Epithelial cell of esophagus (primary cell): ENCODE results near the gene TNRC18.

Source experiments
- DNase-seq: peaks from one replicate; pipeline ENCODE4 v3.0.0; 2010; ENCODE audit warnings: low read depth
- H3K4me3 ChIP-seq: 2 replicates; pipeline ENCODE4 v1.5.1; 2011; ENCODE audit warnings: mild to moderate bottlenecking, low read length, control low read depth
- TF ChIP-seq, protein P1 (sequence below): IDR thresholded peaks from 2 replicates; pipeline ENCODE4 v1.5.1; 2011; ENCODE audit warnings: low read depth, mild to moderate bottlenecking, low read length, control low read depth, inconsistent platforms; ENCODE audit not compliant: insufficient read depth; ENCODE audit errors: missing control alignments

TNRC18 gene

DNA sequence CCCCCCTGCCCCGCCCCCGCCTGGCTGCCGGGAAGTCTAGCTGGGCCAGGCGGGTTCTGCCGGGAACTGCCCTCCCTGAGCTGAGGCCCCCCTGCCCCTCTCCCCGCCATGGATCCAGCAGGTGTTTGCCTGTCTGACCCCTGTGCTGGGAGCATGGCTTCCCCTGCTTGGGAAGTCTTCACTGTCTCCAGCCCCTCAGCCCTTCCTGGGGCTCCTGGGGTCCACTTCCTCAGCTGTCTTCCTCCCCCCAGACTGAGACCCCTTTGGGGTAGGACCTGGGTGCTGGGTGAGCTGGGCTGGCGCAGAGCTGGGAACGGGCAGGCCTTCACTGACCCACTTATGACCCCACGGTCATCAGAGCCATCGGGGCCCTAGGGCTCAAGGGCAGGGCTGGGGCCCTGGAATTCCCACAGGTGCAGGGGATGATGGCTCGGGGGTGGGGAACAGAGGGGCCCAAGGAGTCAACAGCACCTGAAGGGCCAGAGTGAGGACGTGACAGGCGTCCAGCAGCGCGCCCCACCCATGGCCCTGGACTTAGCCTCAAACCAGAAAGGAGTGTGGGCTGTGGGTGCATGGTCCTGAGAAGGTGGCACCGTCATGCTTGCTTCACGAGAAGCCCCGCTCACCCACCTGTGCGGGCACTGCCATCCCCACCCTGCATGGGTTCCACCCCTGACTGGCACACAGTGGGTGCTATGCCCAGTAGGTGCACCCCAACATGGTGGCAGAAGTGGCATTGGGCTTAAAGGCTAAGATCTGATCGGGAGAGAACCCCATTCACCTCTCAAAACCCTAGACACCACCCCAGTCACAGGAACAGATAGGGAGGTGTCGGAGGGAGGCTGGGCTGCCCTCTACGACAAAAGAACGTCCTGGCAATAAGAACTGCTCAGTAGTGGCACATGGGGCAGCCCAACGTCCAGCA lies 16.2 kb upstream of the TNRC18 start:
- TF ChIP-seq, protein P1, sequence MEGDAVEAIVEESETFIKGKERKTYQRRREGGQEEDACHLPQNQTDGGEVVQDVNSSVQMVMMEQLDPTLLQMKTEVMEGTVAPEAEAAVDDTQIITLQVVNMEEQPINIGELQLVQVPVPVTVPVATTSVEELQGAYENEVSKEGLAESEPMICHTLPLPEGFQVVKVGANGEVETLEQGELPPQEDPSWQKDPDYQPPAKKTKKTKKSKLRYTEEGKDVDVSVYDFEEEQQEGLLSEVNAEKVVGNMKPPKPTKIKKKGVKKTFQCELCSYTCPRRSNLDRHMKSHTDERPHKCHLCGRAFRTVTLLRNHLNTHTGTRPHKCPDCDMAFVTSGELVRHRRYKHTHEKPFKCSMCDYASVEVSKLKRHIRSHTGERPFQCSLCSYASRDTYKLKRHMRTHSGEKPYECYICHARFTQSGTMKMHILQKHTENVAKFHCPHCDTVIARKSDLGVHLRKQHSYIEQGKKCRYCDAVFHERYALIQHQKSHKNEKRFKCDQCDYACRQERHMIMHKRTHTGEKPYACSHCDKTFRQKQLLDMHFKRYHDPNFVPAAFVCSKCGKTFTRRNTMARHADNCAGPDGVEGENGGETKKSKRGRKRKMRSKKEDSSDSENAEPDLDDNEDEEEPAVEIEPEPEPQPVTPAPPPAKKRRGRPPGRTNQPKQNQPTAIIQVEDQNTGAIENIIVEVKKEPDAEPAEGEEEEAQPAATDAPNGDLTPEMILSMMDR: no peak
- no peak for DNase-seq
- no peak overlapping the region for H3K4me3 ChIP-seq

DNA sequence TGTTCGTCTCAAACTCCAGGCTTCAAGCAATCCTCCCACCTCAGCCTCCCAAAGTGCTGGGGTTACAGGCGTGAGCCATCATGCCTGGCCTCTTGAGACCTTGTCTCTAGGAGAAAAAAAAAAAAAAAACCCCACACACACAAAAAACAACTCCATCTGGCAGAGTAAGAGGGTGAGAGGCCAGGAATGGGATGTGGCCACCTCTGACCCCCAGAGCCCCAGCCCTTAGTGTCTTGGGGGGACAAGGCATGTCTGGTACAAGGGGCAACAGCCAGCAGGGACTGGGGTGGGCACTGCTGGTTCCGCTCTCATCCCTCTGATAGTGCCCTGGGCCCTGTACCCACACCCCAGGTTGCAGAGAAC lies 15.6 kb upstream of the TNRC18 start:
- no peak overlapping the region for H3K4me3 ChIP-seq
- TF ChIP-seq, protein P1: no peak
- DNase-seq: no peak

DNA sequence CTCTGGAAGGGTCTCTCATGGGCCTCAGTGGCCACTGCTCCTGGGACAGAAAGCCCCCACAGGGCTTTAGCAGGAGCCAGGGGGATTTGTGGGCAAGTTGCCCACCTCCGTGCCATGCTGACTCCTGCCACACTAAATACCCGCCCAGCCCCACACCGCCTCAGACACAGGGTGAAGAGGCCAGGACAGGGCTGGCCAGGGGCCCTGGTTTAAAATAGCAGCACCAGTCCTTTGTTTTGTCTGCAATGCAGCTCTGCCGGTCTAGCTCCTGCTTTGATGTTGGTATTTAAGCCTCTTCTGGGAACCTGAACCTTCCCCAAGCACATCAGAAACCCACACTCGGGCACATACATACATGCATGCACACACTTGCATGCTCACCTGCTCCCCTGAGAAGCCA lies 14.4 kb upstream of the TNRC18 start:
- no peak for DNase-seq
- no peak overlapping the region for H3K4me3 ChIP-seq
- TF ChIP-seq, protein P1: no peak

DNA sequence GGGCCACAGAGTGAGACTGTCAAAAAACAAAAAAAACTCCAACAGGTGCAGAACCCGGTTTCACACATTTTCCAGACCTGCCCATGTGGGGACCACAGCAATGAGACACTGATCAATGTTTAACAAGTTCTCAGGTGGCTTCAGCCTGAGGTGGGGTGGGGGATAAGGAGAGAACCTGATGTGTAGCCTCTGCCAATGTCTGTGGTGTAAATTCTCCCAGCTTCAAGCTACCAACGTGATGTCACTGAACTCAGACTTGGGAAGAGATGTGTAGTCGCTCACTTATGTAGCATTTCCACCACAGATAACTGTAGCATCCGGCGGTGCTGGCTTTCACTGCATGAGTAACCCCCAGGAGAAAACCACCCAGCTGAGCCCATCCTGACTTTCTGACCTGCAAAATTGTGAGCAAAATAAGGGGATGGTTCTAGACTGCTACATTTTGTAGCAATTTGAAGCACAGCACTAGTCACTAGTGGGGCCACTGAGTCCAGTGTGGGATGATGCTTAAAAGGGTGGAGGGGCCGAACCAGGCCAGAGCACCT lies 13.8 kb upstream of the TNRC18 start:
- TF ChIP-seq, protein P1: no peak
- DNase-seq: no peak
- H3K4me3 ChIP-seq: no peak overlapping the region

DNA sequence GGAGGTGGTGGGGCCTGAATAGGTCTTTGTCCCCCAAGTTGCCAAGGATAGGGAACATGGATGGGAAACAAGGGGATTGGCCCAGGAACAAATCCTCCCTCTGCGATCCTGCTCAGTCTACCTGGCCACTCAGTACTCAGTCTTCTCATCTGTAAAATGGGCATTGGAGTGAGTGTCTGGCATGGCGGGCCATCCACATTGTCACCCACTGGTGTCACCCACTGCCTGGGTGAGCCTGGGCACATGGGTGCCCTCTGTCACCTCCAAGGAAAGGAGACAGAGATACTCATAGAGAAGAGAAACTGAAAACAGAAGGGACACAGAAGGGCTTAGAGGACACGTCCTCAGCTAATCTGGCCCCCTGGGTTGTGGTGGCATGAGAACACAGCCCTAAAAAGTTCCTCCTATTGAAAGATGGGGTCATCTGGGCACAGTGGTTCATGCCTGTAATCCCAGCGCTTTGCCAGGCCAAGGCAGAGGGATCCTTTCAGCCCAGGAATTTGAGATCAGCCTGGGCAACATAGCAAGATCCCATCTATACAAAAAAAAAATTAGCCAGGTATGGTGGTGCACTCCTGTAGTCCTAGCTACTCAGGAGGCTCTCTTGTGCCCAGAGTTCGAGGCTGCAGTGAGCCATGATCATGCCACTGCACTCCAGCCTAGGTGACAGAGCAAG lies 12.5 kb upstream of the TNRC18 start:
- H3K4me3 ChIP-seq: no peak overlapping the region
- no peak for DNase-seq
- TF ChIP-seq, protein P1: no peak

DNA sequence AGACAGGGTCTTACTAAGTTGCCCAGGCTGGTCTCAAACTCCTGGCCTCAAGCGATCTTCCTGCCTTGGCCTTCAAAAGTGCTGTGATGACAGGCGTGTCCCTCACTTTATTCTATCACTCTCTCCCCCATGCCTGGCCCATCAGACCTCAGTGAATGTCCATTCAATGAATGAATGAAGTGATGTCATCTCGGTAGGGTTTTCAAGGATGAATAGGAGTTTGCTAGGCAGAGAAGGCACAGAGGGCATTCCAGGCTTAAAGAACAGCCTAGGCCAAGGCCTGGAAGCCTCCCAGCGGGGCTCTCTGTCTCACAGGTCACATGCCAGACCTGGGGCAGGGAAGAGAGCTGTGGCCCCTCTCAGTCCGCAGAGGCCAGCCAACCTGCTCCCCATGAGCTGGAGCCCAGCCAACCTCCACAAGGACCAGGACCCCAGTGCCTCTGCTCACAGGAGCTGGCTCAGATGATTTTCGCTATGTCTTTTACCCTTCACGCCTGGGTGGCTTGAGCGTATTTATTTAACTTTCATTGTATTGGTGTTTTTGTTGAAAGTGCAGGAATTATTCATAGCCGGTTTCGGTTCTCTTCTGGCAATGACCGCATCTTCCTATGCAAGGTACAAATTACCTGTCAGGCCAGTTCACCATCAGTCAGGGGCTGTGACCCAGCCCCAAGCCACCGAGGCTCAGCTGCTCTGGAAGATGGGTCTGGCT lies 11.8 kb upstream of the TNRC18 start:
- no peak for DNase-seq
- no peak overlapping the region for H3K4me3 ChIP-seq
- TF ChIP-seq, protein P1: no peak
